HepG2 (cell line): Measurements from ENCODE around the gene TSSK6.

Experiments
- CTCF ChIP-seq: sonication (generic); formaldehyde crosslinking; IDR thresholded peaks from 2 replicates; pipeline ENCODE4 v1.5.0; 2020; ENCODE audit warnings: mild to moderate bottlenecking, missing genetic modification reagents, moderate library complexity
- HOXA7 ChIP-seq: sonication (generic); formaldehyde crosslinking; IDR thresholded peaks from 2 replicates; pipeline ENCODE4 v1.8.1; 2022; ENCODE audit warnings: mild to moderate bottlenecking, missing genetic modification reagents, moderate library complexity
- MAX ChIP-seq: IDR thresholded peaks from 2 replicates; pipeline ENCODE4 v1.6.1; 2012; ENCODE audit warnings: inconsistent platforms
- NFKB2 ChIP-seq: sonication (generic); formaldehyde crosslinking; IDR thresholded peaks from 2 replicates; pipeline ENCODE4 v1.4.0; 2020; ENCODE audit warnings: missing genetic modification reagents, borderline replicate concordance
- POLR2AphosphoS5 ChIP-seq: IDR thresholded peaks from 2 replicates; pipeline ENCODE4 v1.6.1; 2012; ENCODE audit warnings: low read depth, low read length
- RARA ChIP-seq: IDR thresholded peaks from 2 replicates; pipeline ENCODE4 v1.6.1; 2016; ENCODE audit warnings: missing genetic modification reagents, missing compliant biosample characterization
- SNAPC5 ChIP-seq: sonication (generic); formaldehyde crosslinking; IDR thresholded peaks from 2 replicates; pipeline ENCODE4 v1.8.1; 2023; ENCODE audit warnings: mild to moderate bottlenecking, missing genetic modification reagents, borderline replicate concordance
- TCF12 ChIP-seq, 2 experiments: fragments of 450-650 bp in 1 of 2; sonication (generic) in 1 of 2; formaldehyde crosslinking in 1 of 2; IDR thresholded peaks; 2 replicates each; pipeline versions ENCODE4 v1.6.1 to v1.8.0; 2017 to 2022; ENCODE audit warnings: antibody characterized with exemption in 1 of 2, mild to moderate bottlenecking in 1 of 2, missing genetic modification reagents in 1 of 2, moderate library complexity in 1 of 2
- TCF7 ChIP-seq: sonication (generic); IDR thresholded peaks from 2 replicates; pipeline ENCODE4 v1.6.1; 2016; ENCODE audit warnings: antibody characterized with exemption, low read depth
- ZKSCAN1 ChIP-seq: fragments of 150-350 bp; IDR thresholded peaks from 2 replicates; pipeline ENCODE4 v1.6.1; 2014; ENCODE audit warnings: low read length
- ZKSCAN5 ChIP-seq: sonication (generic); formaldehyde crosslinking; IDR thresholded peaks from 2 replicates; pipeline ENCODE4 v1.5.1; 2020; ENCODE audit warnings: mild to moderate bottlenecking, missing genetic modification reagents
- ZNF274 ChIP-seq: sonication (generic); formaldehyde crosslinking; IDR thresholded peaks from 2 replicates; pipeline ENCODE4 v1.5.1; 2020; ENCODE audit warnings: mild to moderate bottlenecking, missing genetic modification reagents
- ZNF549 ChIP-seq: sonication (generic); formaldehyde crosslinking; IDR thresholded peaks from 2 replicates; pipeline ENCODE4 v1.5.0; 2020; ENCODE audit warnings: missing genetic modification reagents
- ZNF619 ChIP-seq: sonication (generic); formaldehyde crosslinking; IDR thresholded peaks from 2 replicates; pipeline ENCODE4 v1.4.0; 2020; ENCODE audit warnings: mild to moderate bottlenecking, missing genetic modification reagents

GRCh38 chr19:19485998-19486290 is 29.4 kb downstream of the TSSK6 start:
- TF ChIP-seq ZNF619 (CRISPR knock-in tag) (no peak), POLR2AphosphoS5 (no peak), HOXA7 (no peak), TCF7 (no peak), RARA (CRISPR knock-in tag) (no peak), ZNF274 (no peak), NFKB2 (CRISPR knock-in tag) (no peak), MAX (no peak), ZNF549 (CRISPR knock-in tag) (no peak), SNAPC5 (no peak), CTCF (CRISPR knock-in tag) (no peak), TCF12 (IDR thresholded peaks at IDR 0.05) (no peak), TCF12 (CRISPR knock-in tag; IDR thresholded peaks at IDR 0.05) (no peak), ZKSCAN5 (CRISPR knock-in tag) (no peak), ZKSCAN1 (no peak)
